ENCODE data around the gene PTPN22.

PTPN22 gene

DNA sequence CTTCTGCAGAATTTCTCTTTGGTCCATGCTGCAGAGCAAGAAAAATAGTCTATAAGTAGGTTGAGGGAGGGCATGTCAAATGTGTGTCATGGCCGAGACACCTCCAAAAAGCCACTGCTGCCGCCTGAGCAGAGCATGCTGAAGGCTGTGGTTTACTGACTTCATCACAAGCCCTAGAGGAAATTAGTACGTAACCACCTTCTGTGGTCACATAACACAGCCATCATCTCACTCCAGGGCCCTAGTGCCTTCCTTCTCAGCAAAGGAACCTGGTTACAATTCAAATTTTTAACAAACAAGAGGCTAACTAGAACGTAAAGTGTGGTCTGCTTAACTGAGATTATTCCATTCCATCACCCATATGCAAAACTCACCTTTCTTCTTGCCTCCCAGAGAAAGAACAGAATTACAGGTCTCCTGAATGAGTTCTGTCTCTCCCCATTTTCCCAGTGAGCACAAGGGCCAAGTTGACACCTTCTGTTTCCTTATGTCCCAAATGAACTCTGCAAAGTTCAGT is at the start of gene PTPN22:
TSS of gene PTPN22 (minus strand) at position 116 of the 517 bp plus-strand sequence.
- H3K79me2 ChIP-seq (ENCODE audit: insufficient read depth, low read length), result peaks cover 47% of the 10 kb centered on the region
- H3K4me2 ChIP-seq (ENCODE audit: low read depth, low read length, poor library complexity, severe bottlenecking), result peak within 1 kb of the TSS; percentile 86
- H4K20me1 ChIP-seq (ENCODE audit: low read depth, low read length), result no peaks in the 10 kb centered on the region
- no peaks in the 10 kb centered on the region for H3K9me2 ChIP-seq (replicated peaks; ENCODE audit: insufficient read depth, low read length)
- H3F3A ChIP-seq (ENCODE audit: insufficient read depth), result peaks cover 55% of the 10 kb centered on the region
- TF ChIP-seq CTCF (IDR thresholded peaks at IDR 0.05; ENCODE audit: insufficient read depth, low read length, poor library complexity, severe bottlenecking) (no peak), EZH2phosphoT487 (conservative IDR thresholded peaks at IDR 0.05; ENCODE audit: low read length) (no peak)
- H2AFZ ChIP-seq (ENCODE audit: low read depth, low read length, severe bottlenecking), result peak within 1 kb of the TSS; percentile 69
- peak within 1 kb of the TSS; percentile 87 for H3K27ac ChIP-seq (ENCODE audit: low read depth, low read length)
- no peaks in the 10 kb centered on the region for H3K36me3 ChIP-seq (ENCODE audit: low read length)
- peak within 1 kb of the TSS; percentile 60 for H3K4me3 ChIP-seq (ENCODE audit: insufficient read depth, low read length, poor library complexity, severe bottlenecking)
- H3K27me3 ChIP-seq (ENCODE audit: low read length), result no peaks in the 10 kb centered on the region
- peak within 1 kb of the TSS; percentile 65 for H3K9ac ChIP-seq (ENCODE audit: low read length)
- H3K9me3 ChIP-seq (ENCODE audit: insufficient read depth, low read length), result no peaks in the 10 kb centered on the region

DNA sequence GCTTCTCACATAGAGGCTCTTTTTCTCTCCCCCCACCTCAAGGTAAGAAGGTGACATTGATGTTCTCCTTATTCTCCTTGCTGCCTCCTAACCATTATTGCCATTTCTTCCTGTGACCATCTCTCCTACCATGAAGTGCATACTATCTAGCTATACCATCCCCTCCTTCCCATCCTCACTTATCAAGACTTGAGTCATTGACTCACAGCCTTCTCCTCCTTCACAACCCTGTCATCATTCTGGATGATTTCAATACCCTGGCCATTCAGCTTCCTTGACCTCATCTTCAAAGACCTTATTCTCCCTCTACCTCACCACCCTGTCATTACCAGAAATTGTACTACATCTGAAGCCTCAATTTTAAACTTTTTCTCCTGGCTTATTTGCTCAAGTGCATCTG is 46.7 kb upstream of the PTPN22 start:
- no peak overlapping the region for H2AFZ ChIP-seq (ENCODE audit: low read depth, low read length, severe bottlenecking)
- no peaks in the 10 kb centered on the region for H3K9me2 ChIP-seq (replicated peaks; ENCODE audit: insufficient read depth, low read length)
- TF ChIP-seq EZH2phosphoT487 (conservative IDR thresholded peaks at IDR 0.05; ENCODE audit: low read length) (no peak), CTCF (IDR thresholded peaks at IDR 0.05; ENCODE audit: insufficient read depth, low read length, poor library complexity, severe bottlenecking) (no peak)

GRCh38 chr1:113917400-113918082 is 46.0 kb upstream of the PTPN22 start:
- no peaks in the 10 kb centered on the region for H3K9me3 ChIP-seq (ENCODE audit: insufficient read depth, low read length)
- no peak overlapping the region for H3K27ac ChIP-seq (ENCODE audit: low read depth, low read length)
- no peak overlapping the region for H3K9ac ChIP-seq (ENCODE audit: low read length)
- H3K9me2 ChIP-seq (replicated peaks; ENCODE audit: insufficient read depth, low read length), result no peaks in the 10 kb centered on the region
- H3K4me2 ChIP-seq (ENCODE audit: low read depth, low read length, poor library complexity, severe bottlenecking), result no peak overlapping the region
- no peaks in the 10 kb centered on the region for H4K20me1 ChIP-seq (ENCODE audit: low read depth, low read length)
- no peaks in the 10 kb centered on the region for H3K79me2 ChIP-seq (ENCODE audit: insufficient read depth, low read length)
- H3K36me3 ChIP-seq (ENCODE audit: low read length), result 0 out of 2 replicates have a peak, but pooled peaks cover 3% of the 10 kb centered on the region
- no peaks in the 10 kb centered on the region for H3F3A ChIP-seq (ENCODE audit: insufficient read depth)
- TF ChIP-seq CTCF (IDR thresholded peaks at IDR 0.05; ENCODE audit: insufficient read depth, low read length, poor library complexity, severe bottlenecking) (no peak), EZH2phosphoT487 (conservative IDR thresholded peaks at IDR 0.05; ENCODE audit: low read length) (no peak)
- no peak overlapping the region for H2AFZ ChIP-seq (ENCODE audit: low read depth, low read length, severe bottlenecking)
- no peak overlapping the region for H3K4me3 ChIP-seq (ENCODE audit: insufficient read depth, low read length, poor library complexity, severe bottlenecking)
- H3K27me3 ChIP-seq (ENCODE audit: low read length), result no peaks in the 10 kb centered on the region

More for the DNA sequence above, 46.7 kb upstream of the PTPN22 start:
- no peak overlapping the region for H3K4me2 ChIP-seq (ENCODE audit: low read depth, low read length, poor library complexity, severe bottlenecking)
- no peaks in the 10 kb centered on the region for H3K9me3 ChIP-seq (ENCODE audit: insufficient read depth, low read length)
- H3K9ac ChIP-seq (ENCODE audit: low read length), result no peak overlapping the region
- no peaks in the 10 kb centered on the region for H3K27me3 ChIP-seq (ENCODE audit: low read length)
- H3K27ac ChIP-seq (ENCODE audit: low read depth, low read length), result no peak overlapping the region
- H4K20me1 ChIP-seq (ENCODE audit: low read depth, low read length), result no peaks in the 10 kb centered on the region
- H3K36me3 ChIP-seq (ENCODE audit: low read length), result 0 out of 2 replicates have a peak, but pooled peaks cover 3% of the 10 kb centered on the region
- H3F3A ChIP-seq (ENCODE audit: insufficient read depth), result no peaks in the 10 kb centered on the region
- H3K4me3 ChIP-seq (ENCODE audit: insufficient read depth, low read length, poor library complexity, severe bottlenecking), result no peak overlapping the region
- no peaks in the 10 kb centered on the region for H3K79me2 ChIP-seq (ENCODE audit: insufficient read depth, low read length)

All from SU-DHL-6 (cell line).